ENCODE data around the gene HEPHL1.
"Not testable (repeated sequence)": the region's sequence is repeated elsewhere in the genome, so short reads cannot be mapped to it uniquely, and the experiment has no call there.

Gene HEPHL1

DNA sequence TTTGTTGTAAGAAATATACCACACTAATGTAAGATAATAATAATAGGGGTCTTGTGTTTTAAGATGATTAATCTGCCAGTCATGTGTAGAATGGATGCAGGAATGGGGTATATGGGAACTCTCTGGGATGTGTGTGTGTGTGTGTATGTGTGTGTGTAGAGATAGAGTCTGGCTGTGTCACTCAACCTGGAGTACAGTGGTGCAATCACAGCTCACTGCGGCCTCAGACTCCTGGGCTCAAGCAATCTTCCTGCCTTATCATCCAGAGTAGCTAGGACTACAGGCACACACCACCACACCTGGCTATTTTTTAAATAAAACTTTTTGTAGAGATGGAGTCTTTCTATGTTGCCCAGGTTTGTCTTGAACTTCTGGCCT is 96.0 kb downstream of the HEPHL1 start:
- Histone ChIP-seq H3K27me3 (replicated peaks; ENCODE audit: insufficient read depth, low read length) (no peaks in the 10 kb centered on the region), H3K9ac (ENCODE audit: low read length) (no peak overlapping the region), H2AFZ (ENCODE audit: low read length) (no peak overlapping the region), H3K79me2 (ENCODE audit: low read length) (no peaks in the 10 kb centered on the region), H3K36me3 (replicated peaks; ENCODE audit: insufficient read depth, low read length) (no peaks in the 10 kb centered on the region), H3K9me2 (replicated peaks; ENCODE audit: insufficient read depth, low read length) (no peaks in the 10 kb centered on the region), H3K27ac (ENCODE audit: low read length) (no peak overlapping the region), H3K4me1 (ENCODE audit: low read length) (no peaks in the 10 kb centered on the region), H4K20me1 (ENCODE audit: insufficient read depth, low read length) (no peaks in the 10 kb centered on the region), H3K9me3 (replicated peaks; ENCODE audit: insufficient read depth, low read length) (no peaks in the 10 kb centered on the region), H3K4me2 (ENCODE audit: low read depth, low read length) (no peak overlapping the region), H3F3A (ENCODE audit: insufficient read depth, low read length) (no peaks in the 10 kb centered on the region), H3K4me3 (ENCODE audit: low read length) (no peak overlapping the region)
- TF ChIP-seq EZH2phosphoT487 (IDR thresholded peaks at IDR 0.05; ENCODE audit: low read length) (no peak), EZH2 (optimal IDR thresholded peaks at IDR 0.05; ENCODE audit: low read depth, low read length) (no peak)
- TF ChIP-seq, protein P1, sequence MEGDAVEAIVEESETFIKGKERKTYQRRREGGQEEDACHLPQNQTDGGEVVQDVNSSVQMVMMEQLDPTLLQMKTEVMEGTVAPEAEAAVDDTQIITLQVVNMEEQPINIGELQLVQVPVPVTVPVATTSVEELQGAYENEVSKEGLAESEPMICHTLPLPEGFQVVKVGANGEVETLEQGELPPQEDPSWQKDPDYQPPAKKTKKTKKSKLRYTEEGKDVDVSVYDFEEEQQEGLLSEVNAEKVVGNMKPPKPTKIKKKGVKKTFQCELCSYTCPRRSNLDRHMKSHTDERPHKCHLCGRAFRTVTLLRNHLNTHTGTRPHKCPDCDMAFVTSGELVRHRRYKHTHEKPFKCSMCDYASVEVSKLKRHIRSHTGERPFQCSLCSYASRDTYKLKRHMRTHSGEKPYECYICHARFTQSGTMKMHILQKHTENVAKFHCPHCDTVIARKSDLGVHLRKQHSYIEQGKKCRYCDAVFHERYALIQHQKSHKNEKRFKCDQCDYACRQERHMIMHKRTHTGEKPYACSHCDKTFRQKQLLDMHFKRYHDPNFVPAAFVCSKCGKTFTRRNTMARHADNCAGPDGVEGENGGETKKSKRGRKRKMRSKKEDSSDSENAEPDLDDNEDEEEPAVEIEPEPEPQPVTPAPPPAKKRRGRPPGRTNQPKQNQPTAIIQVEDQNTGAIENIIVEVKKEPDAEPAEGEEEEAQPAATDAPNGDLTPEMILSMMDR (IDR thresholded peaks at IDR 0.05; ENCODE audit: low read length) = no peak
- no peak for DNase-seq

DNA sequence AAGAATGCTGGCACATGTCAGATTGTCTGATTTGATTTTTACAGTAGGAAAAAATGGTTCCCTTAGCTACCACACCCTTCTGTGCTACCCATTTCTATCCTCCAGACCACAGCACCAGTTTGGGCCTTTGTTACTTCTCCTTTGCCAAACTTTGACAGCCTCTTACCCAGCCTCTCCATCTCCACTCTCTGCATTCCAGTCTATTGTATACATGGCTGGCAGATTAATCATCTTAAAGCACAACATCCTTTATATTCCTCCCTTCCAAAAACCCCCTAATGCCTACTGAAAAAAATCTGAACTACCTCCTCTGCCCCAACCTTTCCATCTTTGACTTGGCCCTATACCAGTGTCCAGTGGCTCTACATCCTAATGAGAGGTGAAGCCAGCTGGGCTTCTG is 96.7 kb downstream of the HEPHL1 start:
- H3K4me1 ChIP-seq (ENCODE audit: low read length) = no peaks in the 10 kb centered on the region
- no peak overlapping the region for H3K4me2 ChIP-seq (ENCODE audit: low read depth, low read length)

DNA sequence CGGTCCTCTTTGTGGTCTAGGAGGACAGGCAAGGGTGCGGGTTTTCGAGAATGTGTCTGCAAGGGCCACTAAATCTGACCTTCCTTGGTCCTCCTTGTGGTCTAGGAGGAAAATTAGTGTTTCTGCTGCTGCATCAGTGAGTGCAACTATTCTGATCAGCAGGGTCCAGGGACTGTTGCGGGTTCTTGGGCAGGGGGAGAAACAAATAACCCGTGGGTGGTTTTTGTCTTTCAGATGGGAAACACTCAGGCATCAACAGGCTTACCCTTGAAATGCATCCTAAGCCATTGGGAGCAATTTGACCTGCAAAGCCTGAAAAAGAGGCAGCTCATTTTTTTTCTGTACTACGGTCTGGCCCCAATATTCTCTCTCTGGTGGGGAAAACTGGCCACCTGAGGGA is 98.5 kb downstream of the HEPHL1 start:
- H3K36me3 ChIP-seq (replicated peaks; ENCODE audit: insufficient read depth, low read length); H3K4me1 ChIP-seq (ENCODE audit: low read length); H3K27me3 ChIP-seq (replicated peaks; ENCODE audit: insufficient read depth, low read length); H2AFZ ChIP-seq (ENCODE audit: low read length); H4K20me1 ChIP-seq (ENCODE audit: insufficient read depth, low read length); H3K9ac ChIP-seq (ENCODE audit: low read length); H3F3A ChIP-seq (ENCODE audit: insufficient read depth, low read length); H3K79me2 ChIP-seq (ENCODE audit: low read length); H3K4me2 ChIP-seq (ENCODE audit: low read depth, low read length); H3K9me3 ChIP-seq (replicated peaks; ENCODE audit: insufficient read depth, low read length); H3K9me2 ChIP-seq (replicated peaks; ENCODE audit: insufficient read depth, low read length); DNase-seq; H3K27ac ChIP-seq (ENCODE audit: low read length); H3K4me3 ChIP-seq (ENCODE audit: low read length): not testable (repeated sequence)

More for the DNA sequence above, 96.7 kb downstream of the HEPHL1 start:
- Histone ChIP-seq H3K27ac (ENCODE audit: low read length) (no peak overlapping the region), H3F3A (ENCODE audit: insufficient read depth, low read length) (no peaks in the 10 kb centered on the region), H3K79me2 (ENCODE audit: low read length) (no peaks in the 10 kb centered on the region), H3K36me3 (replicated peaks; ENCODE audit: insufficient read depth, low read length) (no peaks in the 10 kb centered on the region), H3K9me3 (replicated peaks; ENCODE audit: insufficient read depth, low read length) (no peaks in the 10 kb centered on the region), H3K9me2 (replicated peaks; ENCODE audit: insufficient read depth, low read length) (no peaks in the 10 kb centered on the region), H3K27me3 (replicated peaks; ENCODE audit: insufficient read depth, low read length) (no peaks in the 10 kb centered on the region), H2AFZ (ENCODE audit: low read length) (no peak overlapping the region), H4K20me1 (ENCODE audit: insufficient read depth, low read length) (no peaks in the 10 kb centered on the region), H3K4me3 (ENCODE audit: low read length) (no peak overlapping the region), H3K9ac (ENCODE audit: low read length) (no peak overlapping the region)
- DNase-seq = no peak
- TF ChIP-seq EZH2 (optimal IDR thresholded peaks at IDR 0.05; ENCODE audit: low read depth, low read length) = no peak
- TF ChIP-seq EZH2phosphoT487 (IDR thresholded peaks at IDR 0.05; ENCODE audit: low read length) = no peak
- TF ChIP-seq, protein P1 (IDR thresholded peaks at IDR 0.05; ENCODE audit: low read length) = no peak

DNA sequence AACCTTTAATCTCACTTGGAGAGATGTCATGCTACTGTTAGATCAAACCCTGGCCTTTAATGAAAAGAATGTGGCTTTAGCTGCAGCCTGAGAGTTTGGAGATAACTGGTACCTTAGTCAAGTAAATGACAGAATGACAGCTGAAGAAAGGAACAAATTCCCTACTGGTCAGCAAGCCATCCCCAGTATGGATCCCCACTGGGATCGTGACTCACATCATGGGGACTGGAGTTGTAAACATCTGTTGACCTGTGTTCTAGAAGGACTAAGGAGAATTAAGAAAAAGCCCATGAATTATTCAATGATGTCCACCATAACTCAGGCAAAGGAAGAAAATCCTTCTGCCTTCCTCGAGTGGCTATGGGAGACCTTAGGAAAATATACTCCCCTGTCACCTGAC is 99.4 kb downstream of the HEPHL1 start:
- not testable (repeated sequence) for DNase-seq; H3K9me3 ChIP-seq (replicated peaks; ENCODE audit: insufficient read depth, low read length); H3K27me3 ChIP-seq (replicated peaks; ENCODE audit: insufficient read depth, low read length); H3K9ac ChIP-seq (ENCODE audit: low read length); H3K79me2 ChIP-seq (ENCODE audit: low read length); H3K4me2 ChIP-seq (ENCODE audit: low read depth, low read length); H3K9me2 ChIP-seq (replicated peaks; ENCODE audit: insufficient read depth, low read length); H3K27ac ChIP-seq (ENCODE audit: low read length); H4K20me1 ChIP-seq (ENCODE audit: insufficient read depth, low read length); H3K4me1 ChIP-seq (ENCODE audit: low read length); H3F3A ChIP-seq (ENCODE audit: insufficient read depth, low read length); H2AFZ ChIP-seq (ENCODE audit: low read length); H3K4me3 ChIP-seq (ENCODE audit: low read length); H3K36me3 ChIP-seq (replicated peaks; ENCODE audit: insufficient read depth, low read length)
